ENCODE results near the gene PIP4K2B. TPM values are rescaled to one million over a fixed set of nuclear protein-coding genes. Genes with fewer than 3 reads are reported as not detected.
A peak's percentile ranks its signal among the peaks of the same experiment; 100 is the strongest.

Gene PIP4K2B
- total RNA-seq, 2 experiments from 2014 or later, result 17.0 to 17.2 TPM

- Mint-ChIP-seq H3K36me3 (ENCODE audit: low read depth) (peaks cover 32% of the 10 kb centered on the region), H3K4me1 (ENCODE audit: low read depth) (peaks cover 31% of the 10 kb centered on the region), H3K9me3 (no peaks in the 10 kb centered on the region), H3K4me3 (peak overlapping the region; percentile 99), H3K27me3 (peaks cover 5% of the 10 kb centered on the region), H3K27ac (peak overlapping the region; percentile 100)
- no peak for DNase-seq
- intact Hi-C loops (cut with DNase I, micrococcal nuclease), result loop anchor here (1.0 to 5.0 kb wide), 5 partner anchors 27 to 73 kb away; partner anchors contain the start of genes RPL23 (in 2 of the 2), PIP4K2B (in 1 of the 2) and PSMB3 (in 1 of the 2)
- Histone ChIP-seq H3K36me3 (ENCODE audit: insufficient read depth, low read length) (peaks cover 3% of the 10 kb centered on the region), H3K9me3 (ENCODE audit: control insufficient read depth in 1 of 2, insufficient read depth in 1 of 2, low read length in 2 of 2) (no peaks in the 10 kb centered on the region), H3K27me3 (ENCODE audit: control insufficient read depth in 1 of 2, insufficient read depth in 2 of 2, low read length in 2 of 2) (no peaks in the 10 kb centered on the region), H3K4me1 (ENCODE audit: insufficient read depth, low read length) (peaks cover 25% of the 10 kb centered on the region), H3K4me3 (ENCODE audit: low read length) (peak overlapping the region; percentile 66), H3K27ac (ENCODE audit: low read depth in 1 of 2, low read length in 2 of 2) (peak overlapping the region; percentile 94 to 95)
- POLR2A ChIA-PET, result interaction anchor here (0.7 to 2.6 kb wide), 13 partner anchors 21 to 374 kb away, joined by 3 to 55 read pairs (median 3); partner anchors contain the start of genes LASP1, PIP4K2B, RPL19 and RPL23
- ATAC-seq (ENCODE audit: poor library complexity), result no peak
- no peak for TF ChIP-seq CTCF (IDR thresholded peaks at IDR 0.05)
- CTCF ChIA-PET, result interaction anchor here (1.0 to 2.1 kb wide), 4 partner anchors 28 to 327 kb away, joined by 3 to 7 read pairs (median 4); partner anchors contain the start of gene RPL23
These were observed 26.4 kb upstream of the PIP4K2B start for GRCh38 chr17:38825762-38826247.

- Mint-ChIP-seq H3K27ac (peak within 1 kb of the TSS; percentile 100), H3K27me3 (peaks cover 5% of the 10 kb centered on the region), H3K36me3 (ENCODE audit: low read depth) (peaks cover 39% of the 10 kb centered on the region), H3K4me3 (peak within 1 kb of the TSS; percentile 99), H3K4me1 (ENCODE audit: low read depth) (peaks cover 37% of the 10 kb centered on the region), H3K9me3 (no peaks in the 10 kb centered on the region)
- Histone ChIP-seq H3K4me3 (ENCODE audit: low read length) (peak within 1 kb of the TSS; percentile 66), H3K9me3 (ENCODE audit: control insufficient read depth in 1 of 2, insufficient read depth in 1 of 2, low read length in 2 of 2) (no peaks in the 10 kb centered on the region), H3K36me3 (ENCODE audit: insufficient read depth, low read length) (peaks cover 10% of the 10 kb centered on the region), H3K4me1 (ENCODE audit: insufficient read depth, low read length) (peaks cover 25% of the 10 kb centered on the region), H3K27me3 (ENCODE audit: control insufficient read depth in 1 of 2, insufficient read depth in 2 of 2, low read length in 2 of 2) (no peaks in the 10 kb centered on the region), H3K27ac (ENCODE audit: low read depth in 1 of 2, low read length in 2 of 2) (peak within 1 kb of the TSS; percentile 94 to 95)
- ChIA-PET POLR2A (interaction anchor here (0.7 to 2.6 kb wide), 13 partner anchors 21 to 375 kb away, joined by 3 to 55 read pairs (median 3); partner anchors contain the start of genes LASP1, PIP4K2B, RPL19 and RPL23), CTCF (interaction anchor here (1.0 to 2.1 kb wide), 4 partner anchors 29 to 328 kb away, joined by 3 to 7 read pairs (median 4); partner anchors contain the start of gene RPL23)
- ATAC-seq (ENCODE audit: poor library complexity) (peak; percentile 81), DNase-seq (peak; percentile 90 to 100 (median 94))
- intact Hi-C loops (cut with DNase I, micrococcal nuclease), result loop anchor here (1.0 to 5.0 kb wide), 5 partner anchors 26 to 72 kb away; partner anchors contain the start of genes RPL23 (in 2 of the 2), PIP4K2B (in 1 of the 2) and PSMB3 (in 1 of the 2)
- no peak for TF ChIP-seq CTCF (IDR thresholded peaks at IDR 0.05)
These were observed 25.8 kb upstream of the PIP4K2B start, which contains the start of gene CWC25 for GRCh38 chr17:38824899-38825761. CWC25 (minus strand) TSS chr17:38825321; CDS start chr17:38825183, 138 bp downstream.

- Histone ChIP-seq H3K9me3 (ENCODE audit: control insufficient read depth in 1 of 2, insufficient read depth in 1 of 2, low read length in 2 of 2) (no peaks in the 10 kb centered on the region), H3K4me3 (ENCODE audit: low read length) (no peak overlapping the region), H3K27ac (ENCODE audit: low read depth in 1 of 2, low read length in 2 of 2) (no peak overlapping the region), H3K27me3 (ENCODE audit: control insufficient read depth in 1 of 2, insufficient read depth in 2 of 2, low read length in 2 of 2) (no peaks in the 10 kb centered on the region), H3K36me3 (ENCODE audit: insufficient read depth, low read length) (peaks cover 75% of the 10 kb centered on the region), H3K4me1 (ENCODE audit: insufficient read depth, low read length) (peaks cover 6% of the 10 kb centered on the region)
- CTCF ChIA-PET, result no interaction called here
- DNase-seq, result peak in 3 of 14 experiments; percentile 23 to 53 (median 46)
- peak; percentile 52 for ATAC-seq (ENCODE audit: poor library complexity)
- peaks cover 11% of the 10 kb centered on the region for H3K4me1 Mint-ChIP-seq (ENCODE audit: low read depth)
- no peaks in the 10 kb centered on the region for H3K9me3 Mint-ChIP-seq
- no peak overlapping the region for H3K4me3 Mint-ChIP-seq
- peaks cover 63% of the 10 kb centered on the region for H3K36me3 Mint-ChIP-seq (ENCODE audit: low read depth)
- TF ChIP-seq CTCF (IDR thresholded peaks at IDR 0.05), result no peak
- intact Hi-C loops (cut with DNase I, micrococcal nuclease), result no loop called here
- POLR2A ChIA-PET, result no interaction called here
- H3K27me3 Mint-ChIP-seq, result no peaks in the 10 kb centered on the region
- H3K27ac Mint-ChIP-seq, result no peak overlapping the region
These were observed 16.3 kb upstream of the PIP4K2B start for GRCh38 chr17:38815576-38816193.

All from CD4-positive, alpha-beta T cell (primary cell).